Measurements from ENCODE around the gene ICE1. TPM values are rescaled to one million over a fixed set of nuclear protein-coding genes. Genes with fewer than 3 reads are reported as not detected.

The ICE1 gene
- polyA plus RNA-seq, 1 experiment = 23.4 TPM

DNA sequence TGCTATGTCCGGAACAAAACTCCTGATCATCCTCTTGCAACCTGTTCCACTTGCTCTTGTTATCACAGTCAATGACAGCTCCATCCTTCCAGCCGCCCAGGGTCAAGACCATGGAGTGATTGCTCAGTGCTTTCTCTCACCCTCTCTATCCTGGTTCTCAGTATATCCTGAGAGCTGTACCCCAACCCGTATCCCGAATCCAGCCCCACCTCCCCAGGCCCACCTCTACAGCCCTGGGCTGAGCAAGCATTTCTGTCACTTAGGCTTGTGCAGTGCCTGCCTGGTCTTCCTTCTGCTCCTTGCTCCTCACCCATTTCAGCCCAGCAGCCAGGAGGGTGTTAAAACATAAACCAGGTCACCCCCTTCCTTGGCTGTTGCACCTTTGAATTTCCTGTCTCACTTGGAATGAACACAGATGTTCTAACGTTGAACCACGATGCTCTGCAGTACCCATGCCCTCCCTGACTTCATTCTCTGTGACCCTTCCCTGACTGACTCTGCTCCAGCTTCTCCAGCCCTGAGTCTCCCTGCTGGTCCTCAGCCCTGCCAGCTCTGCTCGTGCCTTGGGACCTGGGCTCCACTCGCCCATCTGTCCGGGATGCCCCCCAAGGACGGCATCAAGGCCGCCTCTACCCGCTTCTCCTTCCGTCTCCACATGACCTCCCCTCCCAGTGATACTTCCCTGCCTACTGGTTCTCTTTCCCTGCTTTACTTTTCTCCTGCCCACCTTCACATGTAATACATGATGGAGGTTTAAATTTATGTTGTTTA lies 110.0 kb downstream of the ICE1 start:
- H3K9me3 ChIP-seq (ENCODE audit: control insufficient read depth, insufficient read depth, low read length) = peaks cover 43% of the 10 kb centered on the region
- H3K27me3 ChIP-seq (ENCODE audit: control insufficient read depth, insufficient read depth, low read length) = no peaks in the 10 kb centered on the region
- H3K4me3 ChIP-seq (ENCODE audit: low read depth, low read length) = no peak overlapping the region
- TF ChIP-seq, protein P1, sequence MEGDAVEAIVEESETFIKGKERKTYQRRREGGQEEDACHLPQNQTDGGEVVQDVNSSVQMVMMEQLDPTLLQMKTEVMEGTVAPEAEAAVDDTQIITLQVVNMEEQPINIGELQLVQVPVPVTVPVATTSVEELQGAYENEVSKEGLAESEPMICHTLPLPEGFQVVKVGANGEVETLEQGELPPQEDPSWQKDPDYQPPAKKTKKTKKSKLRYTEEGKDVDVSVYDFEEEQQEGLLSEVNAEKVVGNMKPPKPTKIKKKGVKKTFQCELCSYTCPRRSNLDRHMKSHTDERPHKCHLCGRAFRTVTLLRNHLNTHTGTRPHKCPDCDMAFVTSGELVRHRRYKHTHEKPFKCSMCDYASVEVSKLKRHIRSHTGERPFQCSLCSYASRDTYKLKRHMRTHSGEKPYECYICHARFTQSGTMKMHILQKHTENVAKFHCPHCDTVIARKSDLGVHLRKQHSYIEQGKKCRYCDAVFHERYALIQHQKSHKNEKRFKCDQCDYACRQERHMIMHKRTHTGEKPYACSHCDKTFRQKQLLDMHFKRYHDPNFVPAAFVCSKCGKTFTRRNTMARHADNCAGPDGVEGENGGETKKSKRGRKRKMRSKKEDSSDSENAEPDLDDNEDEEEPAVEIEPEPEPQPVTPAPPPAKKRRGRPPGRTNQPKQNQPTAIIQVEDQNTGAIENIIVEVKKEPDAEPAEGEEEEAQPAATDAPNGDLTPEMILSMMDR (IDR thresholded peaks at IDR 0.05; ENCODE audit: low read depth, low read length) = no peak
- no peak overlapping the region for H3K27ac ChIP-seq (ENCODE audit: low read depth, low read length)
- DNase-seq (ENCODE audit: low read depth, low spot score) = no peak
- ChIA-PET CTCF (no interaction called here), POLR2A (no interaction called here)

GRCh38 chr5:5533927-5534326 lies 111.5 kb downstream of the ICE1 start:
- POLR2A ChIA-PET = no interaction called here

GRCh38 chr5:5534333-5534732 lies 111.9 kb downstream of the ICE1 start:
- no peaks in the 10 kb centered on the region for H3K27me3 ChIP-seq (ENCODE audit: control insufficient read depth, insufficient read depth, low read length)
- H3K27ac ChIP-seq (ENCODE audit: low read depth, low read length) = no peak overlapping the region
- no peak overlapping the region for H3K4me3 ChIP-seq (ENCODE audit: low read depth, low read length)
- ChIA-PET CTCF (no interaction called here), POLR2A (no interaction called here)
- TF ChIP-seq, protein P1 (IDR thresholded peaks at IDR 0.05; ENCODE audit: low read depth, low read length) = no peak
- H3K9me3 ChIP-seq (ENCODE audit: control insufficient read depth, insufficient read depth, low read length) = peaks cover 43% of the 10 kb centered on the region
- DNase-seq (ENCODE audit: low read depth, low spot score) = no peak

More at GRCh38 chr5:5533927-5534326, 111.5 kb downstream of the ICE1 start:
- no peak for DNase-seq (ENCODE audit: low read depth, low spot score)
- H3K9me3 ChIP-seq (ENCODE audit: control insufficient read depth, insufficient read depth, low read length) = peaks cover 43% of the 10 kb centered on the region
- CTCF ChIA-PET = no interaction called here
- TF ChIP-seq, protein P1 (IDR thresholded peaks at IDR 0.05; ENCODE audit: low read depth, low read length) = no peak
- H3K4me3 ChIP-seq (ENCODE audit: low read depth, low read length) = no peak overlapping the region
- H3K27me3 ChIP-seq (ENCODE audit: control insufficient read depth, insufficient read depth, low read length) = no peaks in the 10 kb centered on the region
- H3K27ac ChIP-seq (ENCODE audit: low read depth, low read length) = no peak overlapping the region

GRCh38 chr5:5536871-5537270 lies 114.4 kb downstream of the ICE1 start:
- TF ChIP-seq, protein P1 (IDR thresholded peaks at IDR 0.05; ENCODE audit: low read depth, low read length) = no peak
- ChIA-PET CTCF (no interaction called here), POLR2A (no interaction called here)

GRCh38 chr5:5537426-5537825 lies 114.9 kb downstream of the ICE1 start:
- Histone ChIP-seq H3K9me3 (ENCODE audit: control insufficient read depth, insufficient read depth, low read length) (peaks cover 40% of the 10 kb centered on the region), H3K27me3 (ENCODE audit: control insufficient read depth, insufficient read depth, low read length) (no peaks in the 10 kb centered on the region), H3K4me3 (ENCODE audit: low read depth, low read length) (no peak overlapping the region), H3K27ac (ENCODE audit: low read depth, low read length) (no peak overlapping the region)
- TF ChIP-seq, protein P1 (IDR thresholded peaks at IDR 0.05; ENCODE audit: low read depth, low read length) = no peak
- ChIA-PET POLR2A (no interaction called here), CTCF (no interaction called here)
- DNase-seq (ENCODE audit: low read depth, low spot score) = no peak

More at GRCh38 chr5:5536871-5537270, 114.4 kb downstream of the ICE1 start:
- no peaks in the 10 kb centered on the region for H3K27me3 ChIP-seq (ENCODE audit: control insufficient read depth, insufficient read depth, low read length)
- no peak for DNase-seq (ENCODE audit: low read depth, low spot score)
- H3K4me3 ChIP-seq (ENCODE audit: low read depth, low read length) = no peak overlapping the region
- H3K27ac ChIP-seq (ENCODE audit: low read depth, low read length) = no peak overlapping the region
- H3K9me3 ChIP-seq (ENCODE audit: control insufficient read depth, insufficient read depth, low read length) = peaks cover 43% of the 10 kb centered on the region

All from AG04450 (cell line).